Upper lobe of left lung (tissue), 6 donors: Measurements from ENCODE around the gene ARL9. TPM values are rescaled to one million over a fixed set of nuclear protein-coding genes. Genes with fewer than 3 reads are reported as not detected.

ENCODE experiments used
- ATAC-seq, 2 donors: fragments of 200-7000 bp; cut with Tn5 transposase; one replicate each; pipeline ENCODE4 v1.9.1; 2022; ENCODE audit warnings: mild to moderate bottlenecking in 2 of 2, moderate library complexity in 2 of 2; ENCODE audit not compliant: low FRiP score in 2 of 2
- DNase-seq, 2 donors: peaks; one replicate each; pipeline ENCODE4 v3.0.0-alpha.2; 2019 to 2020
- H3K27ac ChIP-seq, 4 donors: fragments of 200-600 bp; sonication (generic); one replicate each; pipeline ENCODE4 v1.5.1; 2016 to 2019
- H3K27me3 ChIP-seq, 4 donors: fragments of 200-600 bp; sonication (generic); one replicate each; pipeline ENCODE4 v1.5.1; 2017 to 2019
- H3K36me3 ChIP-seq, 4 donors: fragments of 200-600 bp; sonication (generic); one replicate each; pipeline ENCODE4 v1.5.1; 2016 to 2019
- H3K4me1 ChIP-seq, 4 donors: fragments of 200-600 bp; sonication (generic); one replicate each; pipeline ENCODE4 v1.5.1; 2018 to 2019
- H3K4me3 ChIP-seq, 4 donors: fragments of 200-600 bp; sonication (generic); one replicate each; pipeline ENCODE4 v1.5.1; 2017 to 2019; ENCODE audit warnings: mild to moderate bottlenecking in 2 of 4, moderate library complexity in 1 of 4
- H3K9me3 ChIP-seq, 4 donors: fragments of 200-600 bp; sonication (generic); one replicate each; pipeline ENCODE4 v1.5.1; 2018 to 2019
- CTCF ChIP-seq, 6 experiments: fragments of 450-650 bp in 4 of 6; fragments of 200-600 bp in 2 of 6; sonication (generic) in 2 of 6; IDR thresholded peaks; one replicate each; pipeline ENCODE4 v1.5.1; 2016 to 2019; ENCODE audit warnings: antibody characterized with exemption in 6 of 6
- EP300 ChIP-seq, 4 donors: sonication (generic); formaldehyde crosslinking; IDR thresholded peaks; one replicate each; pipeline ENCODE4 v1.5.1; 2017; ENCODE audit warnings: antibody characterized with exemption in 4 of 4, control low read depth in 2 of 4
- POLR2A ChIP-seq, 4 donors: fragments of 450-650 bp; IDR thresholded peaks; one replicate each; pipeline ENCODE4 v1.5.1; 2016 to 2017; ENCODE audit warnings: antibody characterized with exemption in 4 of 4, mild to moderate bottlenecking in 2 of 4
- POLR2AphosphoS5 ChIP-seq, 2 donors: sonication (generic); formaldehyde crosslinking; IDR thresholded peaks; one replicate each; pipeline ENCODE4 v1.5.1; 2017; ENCODE audit warnings: antibody characterized with exemption in 2 of 2
- WGBS, 2 donors: methylation state at CpG; one replicate each; pipeline ENCODE4 v1.1.5; 2017 to 2018; 5-methylcytosine and 5-hydroxymethylcytosine counted together
- total RNA-seq, 6 donors: library from RNA; depleted of rRNA in 4 of 6; stranded (reverse); fragments of >200 nt in 4 of 6; gene quantifications; one replicate each; pipeline versions ENCODE4 v1.1.0 to v1.2.1, GENCODE V29; 2016 to 2021
- donor health status: DM: no; HTN: no; CAD: no; lungs with moderate emphysema.
- donor health status: DM: no; HTN: yes; CAD: no; lungs with severe emphysema.

The ARL9 gene
- total RNA-seq, 6 donors from 2014 or later, result 0.17 TPM; not detected in 4

GRCh38 chr4:56531149-56531770 is 25.7 kb downstream of the ARL9 start:
- Histone ChIP-seq H3K27ac (no peak overlapping the region), H3K27me3 (no peaks in the 10 kb centered on the region), H3K4me3 (peak overlapping the region in 3 of 4 donors; percentile 47 to 69 (median 59)), H3K36me3 (no peaks in the 10 kb centered on the region), H3K9me3 (no peaks in the 10 kb centered on the region), H3K4me1 (peaks cover 7 to 13% (median 10%) of the 10 kb centered on the region in 4 donors)
- no peak for ATAC-seq
- TF ChIP-seq POLR2A (IDR thresholded peaks at IDR 0.05), result no peak
- TF ChIP-seq CTCF (IDR thresholded peaks at IDR 0.05), result no peak
- no peak for TF ChIP-seq EP300 (IDR thresholded peaks at IDR 0.05)
- TF ChIP-seq POLR2AphosphoS5 (IDR thresholded peaks at IDR 0.05), result no peak
- 30 to 44% methylated on average over 11 of the region's 11 CpGs for WGBS, 2 donors
- DNase-seq, result no peak

GRCh38 chr4:56531823-56532222 is 26.2 kb downstream of the ARL9 start:
- 78 to 80% methylated on average over 4 of the region's 4 CpGs for WGBS, 2 donors
- Histone ChIP-seq H3K36me3 (no peaks in the 10 kb centered on the region), H3K27ac (no peak overlapping the region), H3K4me3 (no peak overlapping the region), H3K9me3 (no peaks in the 10 kb centered on the region), H3K4me1 (peaks cover 7 to 13% (median 10%) of the 10 kb centered on the region in 4 donors), H3K27me3 (no peaks in the 10 kb centered on the region)
- ATAC-seq, result no peak
- TF ChIP-seq EP300 (IDR thresholded peaks at IDR 0.05), result no peak
- no peak for TF ChIP-seq POLR2AphosphoS5 (IDR thresholded peaks at IDR 0.05)
- no peak for TF ChIP-seq POLR2A (IDR thresholded peaks at IDR 0.05)
- TF ChIP-seq CTCF (IDR thresholded peaks at IDR 0.05), result no peak
- DNase-seq, result no peak

GRCh38 chr4:56532239-56532638 is 26.6 kb downstream of the ARL9 start:
- Histone ChIP-seq H3K4me1 (peaks cover 7 to 13% (median 10%) of the 10 kb centered on the region in 4 donors), H3K27me3 (no peaks in the 10 kb centered on the region), H3K36me3 (no peaks in the 10 kb centered on the region), H3K9me3 (no peaks in the 10 kb centered on the region), H3K4me3 (no peak overlapping the region), H3K27ac (no peak overlapping the region)
- no peak for DNase-seq
- TF ChIP-seq EP300 (IDR thresholded peaks at IDR 0.05) (no peak), CTCF (IDR thresholded peaks at IDR 0.05) (no peak), POLR2AphosphoS5 (IDR thresholded peaks at IDR 0.05) (no peak), POLR2A (IDR thresholded peaks at IDR 0.05) (no peak)
- WGBS, 2 donors, result 94 to 96% methylated on average over 2 of the region's 2 CpGs
- no peak for ATAC-seq

- Histone ChIP-seq H3K9me3 (no peaks in the 10 kb centered on the region), H3K4me1 (peaks cover 3 to 5% (median 3%) of the 10 kb centered on the region in 4 donors), H3K36me3 (no peaks in the 10 kb centered on the region), H3K27ac (no peak overlapping the region), H3K4me3 (no peak overlapping the region), H3K27me3 (no peaks in the 10 kb centered on the region)
- 67 to 96% methylated on average over 7 of the region's 7 CpGs for WGBS, 2 donors
- TF ChIP-seq POLR2A (IDR thresholded peaks at IDR 0.05), result no peak
- TF ChIP-seq CTCF (IDR thresholded peaks at IDR 0.05), result no peak
- TF ChIP-seq POLR2AphosphoS5 (IDR thresholded peaks at IDR 0.05), result no peak
- ATAC-seq (no peak), DNase-seq (no peak)
Observed at GRCh38 chr4:56535915-56536314, 30.3 kb downstream of the ARL9 start.

- H3K9me3 ChIP-seq, result no peaks in the 10 kb centered on the region
Observed at GRCh38 chr4:56537147-56537546, 31.6 kb downstream of the ARL9 start.

More at GRCh38 chr4:56537147-56537546, 31.6 kb downstream of the ARL9 start:
- H3K27me3 ChIP-seq, result no peaks in the 10 kb centered on the region
- ATAC-seq, result no peak
- TF ChIP-seq CTCF (IDR thresholded peaks at IDR 0.05), result no peak
- no peak for TF ChIP-seq EP300 (IDR thresholded peaks at IDR 0.05)
- no peak for TF ChIP-seq POLR2A (IDR thresholded peaks at IDR 0.05)
- no peak for TF ChIP-seq POLR2AphosphoS5 (IDR thresholded peaks at IDR 0.05)
- WGBS, 2 donors, result 85 to 100% methylated on average over 1 of the region's 1 CpG
- no peak overlapping the region for H3K27ac ChIP-seq
- no peak for DNase-seq
- H3K4me3 ChIP-seq, result no peak overlapping the region
- no peaks in the 10 kb centered on the region for H3K4me1 ChIP-seq
- H3K36me3 ChIP-seq, result no peaks in the 10 kb centered on the region
